Astrocyte (in vitro differentiated cells and primary cell): ENCODE data around the gene C9orf40. TPM values are rescaled to one million over a fixed set of nuclear protein-coding genes. Genes with fewer than 3 reads are reported as not detected.

Experiments used
- DNase-seq: peaks from one replicate; pipeline ENCODE4 v3.0.0-alpha.2; 2010; ENCODE audit warnings: low read depth
- FAIRE-seq: peaks from 2 replicates; lab custom pipeline; 2011; peaks lifted over from hg19 to GRCh38; lab: Jason Lieb, UNC
- H2AFZ ChIP-seq: 2 replicates; pipeline ENCODE4 v1.6.0; 2012; ENCODE audit warnings: low read depth, low read length, inconsistent platforms
- H3K27ac ChIP-seq: 2 replicates; pipeline ENCODE4 v1.5.1; 2011; ENCODE audit warnings: low read depth, low read length, inconsistent platforms
- H3K27me3 ChIP-seq: 2 replicates; pipeline ENCODE4 v1.6.0; 2011; ENCODE audit warnings: low read length, inconsistent platforms; ENCODE audit not compliant: insufficient read depth
- H3K36me3 ChIP-seq: 2 replicates; pipeline ENCODE4 v1.5.1; 2011; ENCODE audit warnings: low read length, inconsistent platforms; ENCODE audit not compliant: insufficient read depth
- H3K4me1 ChIP-seq: 2 replicates; pipeline ENCODE4 v1.5.1; 2011; ENCODE audit warnings: low read length, inconsistent platforms; ENCODE audit not compliant: insufficient read depth
- H3K4me2 ChIP-seq: 2 replicates; pipeline ENCODE4 v1.6.0; 2012; ENCODE audit warnings: low read length, inconsistent platforms
- H3K4me3 ChIP-seq: 2 replicates; pipeline ENCODE4 v1.5.1; 2011; ENCODE audit warnings: low read depth, mild to moderate bottlenecking, low read length, inconsistent platforms; ENCODE audit not compliant: insufficient read depth
- H3K79me2 ChIP-seq: 2 replicates; pipeline ENCODE4 v1.6.0; 2012; ENCODE audit warnings: mild to moderate bottlenecking, low read length, inconsistent platforms; ENCODE audit not compliant: insufficient read depth
- H3K9ac ChIP-seq: 2 replicates; pipeline ENCODE4 v1.6.0; 2012; ENCODE audit warnings: mild to moderate bottlenecking, low read length, inconsistent platforms
- H3K9me3 ChIP-seq: 2 replicates; pipeline ENCODE4 v1.5.1; 2012; ENCODE audit warnings: low read depth, mild to moderate bottlenecking, low read length, inconsistent platforms; ENCODE audit not compliant: insufficient read depth
- H4K20me1 ChIP-seq: 2 replicates; pipeline ENCODE4 v1.6.0; 2012; ENCODE audit warnings: low read length, inconsistent platforms; ENCODE audit not compliant: insufficient read depth
- H3K27ac Mint-ChIP-seq: one replicate; pipeline ENCODE4 v1.8.0; 2021; ENCODE audit warnings: mild to moderate bottlenecking, mixed read lengths; ENCODE audit not compliant: unreplicated experiment
- H3K27me3 Mint-ChIP-seq: one replicate; pipeline ENCODE4 v1.8.0; 2021; ENCODE audit warnings: low read depth, mixed read lengths; ENCODE audit not compliant: unreplicated experiment
- H3K36me3 Mint-ChIP-seq: one replicate; pipeline ENCODE4 v1.8.0; 2021; ENCODE audit warnings: low read depth, mixed read lengths; ENCODE audit not compliant: unreplicated experiment
- H3K4me1 Mint-ChIP-seq: one replicate; pipeline ENCODE4 v1.8.0; 2021; ENCODE audit warnings: low read depth, mixed read lengths; ENCODE audit not compliant: unreplicated experiment
- H3K4me3 Mint-ChIP-seq: one replicate; pipeline ENCODE4 v1.8.0; 2021; ENCODE audit warnings: mild to moderate bottlenecking, moderate library complexity, mixed read lengths; ENCODE audit not compliant: unreplicated experiment
- H3K9me3 Mint-ChIP-seq: one replicate; pipeline ENCODE4 v1.8.0; 2021; ENCODE audit warnings: mild to moderate bottlenecking, mixed read lengths; ENCODE audit not compliant: unreplicated experiment
- CTCF ChIP-seq: IDR thresholded peaks from 2 replicates; pipeline ENCODE4 v1.5.1; 2011; ENCODE audit warnings: low read depth, mild to moderate bottlenecking, inconsistent platforms, low read length, moderate library complexity; ENCODE audit not compliant: insufficient read depth
- EZH2 ChIP-seq: IDR thresholded peaks from 2 replicates; pipeline ENCODE4 v1.6.1; 2012; ENCODE audit warnings: mild to moderate bottlenecking, low read length, inconsistent platforms; ENCODE audit not compliant: insufficient read depth
- total RNA-seq: library from RNA; stranded (reverse); gene quantifications from 2 replicates; pipeline ENCODE4 v1.2.1, GENCODE V29; 2021

The C9orf40 gene
- total RNA-seq, 1 donor from 2014 or later, result 5.4 TPM

DNA sequence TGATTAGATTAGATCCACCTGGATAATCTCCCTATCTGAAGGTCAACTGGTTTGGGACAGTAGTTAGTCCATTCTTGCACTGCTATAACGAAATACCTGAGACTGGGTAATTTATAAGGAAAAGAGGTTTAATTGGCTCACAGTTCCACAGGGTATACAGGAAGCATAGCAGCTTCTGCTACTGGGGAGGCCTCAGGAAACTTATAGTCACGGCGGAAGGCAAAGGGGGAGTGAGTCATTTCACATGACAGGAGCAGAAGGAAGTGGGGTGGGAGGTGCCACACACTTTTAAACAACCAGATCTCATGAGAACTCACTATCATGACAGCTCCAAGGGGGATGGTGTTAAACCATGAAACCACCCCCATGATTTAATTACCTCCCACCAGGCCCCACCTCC lies 9.9 kb downstream of the C9orf40 start:
- H3K79me2 ChIP-seq, result no peaks in the 10 kb centered on the region
- no peak for FAIRE-seq
- Mint-ChIP-seq H3K4me3 (no peak overlapping the region), H3K9me3 (no peaks in the 10 kb centered on the region), H3K36me3 (no peaks in the 10 kb centered on the region), H3K27ac (no peak overlapping the region), H3K4me1 (no peaks in the 10 kb centered on the region), H3K27me3 (no peaks in the 10 kb centered on the region)
- no peaks in the 10 kb centered on the region for H3K4me1 ChIP-seq
- TF ChIP-seq EZH2 (no peak), CTCF (no peak)
- no peaks in the 10 kb centered on the region for H3K36me3 ChIP-seq
- H2AFZ ChIP-seq, result peak overlapping the region; percentile 32
- no peak overlapping the region for H3K4me3 ChIP-seq
- H3K27me3 ChIP-seq, result no peaks in the 10 kb centered on the region
- no peak overlapping the region for H3K9ac ChIP-seq
- no peak for DNase-seq
- H3K4me2 ChIP-seq, result no peak overlapping the region
- H3K9me3 ChIP-seq, result no peaks in the 10 kb centered on the region
- no peaks in the 10 kb centered on the region for H4K20me1 ChIP-seq
- no peak overlapping the region for H3K27ac ChIP-seq

- no peaks in the 10 kb centered on the region for H3K9me3 ChIP-seq
- H2AFZ ChIP-seq, result no peak overlapping the region
- no peak for FAIRE-seq
- Mint-ChIP-seq H3K27ac (no peak overlapping the region), H3K9me3 (no peaks in the 10 kb centered on the region), H3K4me3 (no peak overlapping the region), H3K27me3 (no peaks in the 10 kb centered on the region), H3K36me3 (no peaks in the 10 kb centered on the region), H3K4me1 (no peaks in the 10 kb centered on the region)
- no peaks in the 10 kb centered on the region for H4K20me1 ChIP-seq
- no peak overlapping the region for H3K27ac ChIP-seq
- no peak overlapping the region for H3K4me2 ChIP-seq
- H3K9ac ChIP-seq, result no peak overlapping the region
- no peaks in the 10 kb centered on the region for H3K36me3 ChIP-seq
- no peaks in the 10 kb centered on the region for H3K79me2 ChIP-seq
- TF ChIP-seq CTCF (no peak), EZH2 (no peak)
- H3K4me3 ChIP-seq, result no peak overlapping the region
- H3K27me3 ChIP-seq, result no peaks in the 10 kb centered on the region
- no peaks in the 10 kb centered on the region for H3K4me1 ChIP-seq
- DNase-seq, result no peak
Measured at GRCh38 chr9:74940600-74940999, 12.1 kb downstream of the C9orf40 start.

- FAIRE-seq (no peak), DNase-seq (peak; percentile 22)
- H3K27ac ChIP-seq, result no peak overlapping the region
- H3K4me2 ChIP-seq, result no peak overlapping the region
- no peaks in the 10 kb centered on the region for H3K36me3 ChIP-seq
- Mint-ChIP-seq H3K27me3 (no peaks in the 10 kb centered on the region), H3K4me3 (no peak overlapping the region), H3K9me3 (peaks cover 8% of the 10 kb centered on the region), H3K27ac (no peak overlapping the region), H3K4me1 (peaks cover 4% of the 10 kb centered on the region), H3K36me3 (no peaks in the 10 kb centered on the region)
- H3K27me3 ChIP-seq, result no peaks in the 10 kb centered on the region
- TF ChIP-seq EZH2, result no peak
- TF ChIP-seq CTCF, result no peak
- no peaks in the 10 kb centered on the region for H3K9me3 ChIP-seq
- no peaks in the 10 kb centered on the region for H4K20me1 ChIP-seq
- no peaks in the 10 kb centered on the region for H3K4me1 ChIP-seq
- H3K9ac ChIP-seq, result no peak overlapping the region
- no peak overlapping the region for H3K4me3 ChIP-seq
- H3K79me2 ChIP-seq, result no peaks in the 10 kb centered on the region
- no peak overlapping the region for H2AFZ ChIP-seq
Measured at GRCh38 chr9:74935008-74935407, 17.7 kb downstream of the C9orf40 start.
